Activated CD8-positive, alpha-beta memory T cell treated with anti-CD3 and anti-CD28 coated beads for 24 hours (primary cell): ENCODE data around the gene IGF1R.

ENCODE experiments used
- DNase-seq: peaks from one replicate; pipeline ENCODE4 v3.0.0-alpha.2; 2020

The IGF1R gene

DNA sequence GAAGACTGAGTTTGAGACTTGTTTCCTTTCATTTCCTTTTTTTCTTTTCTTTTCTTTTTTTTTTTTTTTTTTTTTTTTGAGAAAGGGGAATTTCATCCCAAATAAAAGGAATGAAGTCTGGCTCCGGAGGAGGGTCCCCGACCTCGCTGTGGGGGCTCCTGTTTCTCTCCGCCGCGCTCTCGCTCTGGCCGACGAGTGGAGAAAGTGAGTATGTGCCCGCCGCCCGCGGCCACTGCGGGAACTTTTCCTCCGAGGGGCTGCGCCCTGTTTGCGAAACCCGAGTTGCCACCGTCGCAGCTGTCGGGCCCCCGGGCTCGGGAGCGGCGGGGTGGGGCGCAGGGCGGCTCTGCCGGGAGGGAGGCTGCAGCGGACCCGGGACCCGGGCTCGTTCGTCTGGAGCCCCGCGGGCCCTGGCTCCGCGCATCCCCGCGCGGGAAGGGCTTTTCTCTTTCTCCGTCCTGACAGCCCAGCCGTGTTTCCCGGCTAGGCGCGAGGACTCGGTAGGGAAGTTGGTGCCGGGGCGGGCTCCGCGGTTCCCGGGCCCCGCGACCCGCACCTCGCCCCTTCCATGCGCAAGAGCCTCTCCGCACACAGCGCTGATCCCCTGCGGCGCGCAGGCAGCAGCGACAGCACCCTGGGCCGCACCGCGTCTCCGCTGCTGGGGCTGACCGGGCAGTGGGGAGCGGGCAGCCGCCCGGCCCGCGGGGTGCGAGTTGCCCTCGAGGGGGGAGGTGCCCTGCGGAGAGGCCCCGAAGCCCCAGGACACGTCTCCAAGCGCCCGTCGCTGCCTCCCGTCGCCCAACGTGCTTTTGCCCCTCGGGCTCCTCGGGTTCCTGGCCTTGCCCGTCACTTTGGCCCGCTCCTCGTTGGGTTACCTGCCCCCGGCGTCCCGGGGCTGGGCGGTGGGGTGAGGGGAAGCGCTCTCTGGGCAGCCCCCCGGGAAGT, 1.4 kb downstream of the IGF1R start:
- peak; percentile 78 for DNase-seq

DNA sequence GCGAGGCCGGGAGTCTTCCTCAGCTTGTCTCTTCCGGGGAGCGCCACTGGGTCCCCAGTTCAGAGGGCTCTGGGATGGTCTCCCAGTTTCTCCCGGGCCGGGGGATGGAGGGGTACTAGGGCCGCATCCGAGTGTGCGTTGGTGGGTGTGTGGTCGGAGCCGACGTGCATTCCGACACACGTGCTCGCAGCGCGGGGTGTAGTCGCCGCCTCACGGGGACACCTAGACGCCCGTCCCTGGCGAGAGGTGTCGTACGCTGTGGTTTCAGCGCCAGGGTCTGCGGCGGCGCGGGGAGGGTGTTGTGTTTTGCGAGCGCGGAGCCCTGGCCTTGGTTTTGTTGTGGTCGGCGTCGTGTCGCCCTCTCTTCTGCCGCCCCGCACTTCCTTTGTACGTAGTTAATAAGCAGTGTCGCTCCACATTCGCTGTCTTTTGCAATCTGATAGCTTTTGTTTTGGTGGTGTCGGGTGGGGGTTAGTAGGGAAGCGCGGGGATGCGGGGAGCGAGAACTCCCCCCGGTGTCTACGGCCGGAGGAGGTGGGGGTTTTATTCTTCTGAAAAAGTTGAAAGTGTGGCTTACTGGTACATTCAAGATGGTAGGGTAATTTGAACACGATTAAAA, 2.2 kb downstream of the IGF1R start:
- DNase-seq = peak; percentile 75

DNA sequence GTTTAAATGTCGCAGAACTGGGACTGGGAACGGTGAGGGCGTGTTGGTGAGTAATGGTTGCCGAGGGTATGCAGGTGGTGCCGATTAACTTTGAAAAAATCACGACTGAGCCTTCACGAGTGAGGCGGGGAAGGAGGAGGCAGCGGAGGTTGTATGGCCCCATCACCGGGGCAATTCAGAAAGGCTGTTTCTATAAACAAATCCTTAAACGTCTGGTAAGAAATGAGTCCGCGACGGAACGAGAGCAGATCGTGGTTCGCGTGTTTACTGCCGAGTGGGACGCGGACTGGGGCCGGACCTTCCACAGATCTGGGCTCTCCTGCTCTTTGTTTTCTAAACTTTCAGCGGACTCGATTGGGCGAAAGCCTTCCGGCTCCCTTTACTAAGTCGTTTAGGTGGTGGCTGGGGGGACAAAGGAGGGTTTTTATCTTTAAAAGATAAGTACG, 2.7 kb downstream of the IGF1R start:
- peak; percentile 65 for DNase-seq

DNA sequence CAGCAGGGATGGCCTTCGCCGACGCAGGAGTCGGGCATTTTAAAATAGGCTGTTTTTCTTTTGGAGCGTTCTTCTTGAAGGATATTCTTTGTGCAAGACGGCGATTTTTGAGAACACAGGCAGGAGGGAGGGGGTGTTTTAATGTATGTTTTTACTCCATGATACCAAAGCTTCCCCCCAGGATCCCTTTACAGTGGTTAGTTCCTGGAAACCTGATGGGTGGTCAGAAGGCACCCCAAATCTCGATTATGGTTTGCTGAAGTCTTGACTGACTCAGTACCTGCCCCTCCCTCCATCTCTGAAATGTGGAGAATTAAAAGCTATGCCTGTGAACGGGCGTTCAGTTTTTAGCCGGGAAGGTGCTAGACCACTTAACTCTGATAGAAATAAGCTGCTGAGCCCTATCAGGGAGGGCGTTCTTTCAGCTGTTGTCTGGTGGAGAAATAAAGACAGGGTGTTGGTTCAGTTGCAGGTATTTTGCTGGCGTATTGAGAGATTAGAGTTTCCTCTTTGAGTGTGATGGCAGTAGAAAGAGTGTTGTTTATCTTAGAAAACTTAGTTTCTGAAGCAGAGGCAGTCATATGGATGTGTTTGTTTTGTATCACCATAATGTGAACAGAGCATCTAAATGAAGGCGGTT, 3.4 kb downstream of the IGF1R start:
- DNase-seq = no peak

DNA sequence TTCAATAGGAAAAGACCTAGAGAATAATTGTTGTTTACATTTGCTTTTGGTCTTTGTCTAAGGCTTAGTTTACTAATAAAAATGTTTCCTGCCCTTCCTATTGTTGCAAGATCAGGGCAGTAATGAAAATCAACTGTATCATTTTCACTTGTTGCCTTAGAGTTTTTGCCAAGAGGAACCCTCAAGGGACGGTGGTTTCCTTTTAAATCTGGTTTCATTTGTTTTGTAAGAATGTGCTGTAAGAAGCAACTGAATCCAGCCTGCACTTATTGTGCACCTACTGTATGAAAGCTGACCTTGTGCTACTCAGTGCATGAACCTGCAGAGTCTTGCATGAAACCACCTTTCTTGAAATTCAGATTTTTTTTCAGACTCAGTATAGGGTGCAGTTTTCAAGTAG, 5.3 kb downstream of the IGF1R start:
- no peak for DNase-seq

DNA sequence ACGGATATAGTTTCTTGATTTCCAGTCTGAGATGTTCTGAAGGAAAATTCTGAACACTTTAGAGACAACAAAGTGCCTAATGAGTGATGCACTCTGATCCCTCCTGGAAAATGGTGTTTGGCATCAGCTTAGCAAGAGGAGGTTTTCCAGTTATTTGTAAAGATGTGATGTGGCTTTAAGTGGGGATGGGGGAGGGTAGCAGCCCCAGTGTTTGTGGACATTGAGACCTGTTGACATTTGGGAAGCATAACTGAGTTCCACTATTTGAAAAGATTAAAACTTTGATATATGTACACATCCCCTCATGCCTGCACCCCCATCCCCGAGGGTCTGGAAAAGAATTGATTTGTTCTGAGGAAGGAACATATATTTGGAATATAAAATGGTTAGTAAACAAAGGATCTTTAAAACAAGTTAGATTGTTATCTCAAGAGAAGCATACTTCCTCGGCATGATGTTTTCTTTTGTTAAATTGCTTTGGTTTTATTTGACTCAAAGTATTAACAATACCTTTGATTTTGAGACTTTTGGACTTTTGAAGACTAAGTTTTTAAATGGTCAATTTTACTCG, 6.5 kb downstream of the IGF1R start:
- no peak for DNase-seq

DNA sequence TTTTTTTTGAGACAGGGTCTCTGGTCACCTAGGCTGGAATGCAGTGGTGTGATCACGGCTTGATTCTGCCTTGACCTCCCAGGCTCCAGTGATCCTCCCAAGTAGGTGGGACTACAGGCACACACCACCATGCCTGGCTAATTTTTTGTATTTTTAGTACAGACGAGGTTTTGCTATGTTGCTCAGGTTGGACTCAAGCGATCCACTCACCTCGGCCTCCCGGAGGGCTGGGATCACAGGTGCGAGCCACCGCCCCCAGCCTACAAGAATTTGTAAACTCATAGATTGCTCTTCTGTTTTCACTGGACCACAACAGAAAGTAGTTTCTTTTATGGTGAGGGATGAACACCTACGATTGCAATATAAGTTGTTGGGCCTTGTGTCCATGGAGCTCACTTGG, 7.4 kb downstream of the IGF1R start:
- DNase-seq = no peak

DNA sequence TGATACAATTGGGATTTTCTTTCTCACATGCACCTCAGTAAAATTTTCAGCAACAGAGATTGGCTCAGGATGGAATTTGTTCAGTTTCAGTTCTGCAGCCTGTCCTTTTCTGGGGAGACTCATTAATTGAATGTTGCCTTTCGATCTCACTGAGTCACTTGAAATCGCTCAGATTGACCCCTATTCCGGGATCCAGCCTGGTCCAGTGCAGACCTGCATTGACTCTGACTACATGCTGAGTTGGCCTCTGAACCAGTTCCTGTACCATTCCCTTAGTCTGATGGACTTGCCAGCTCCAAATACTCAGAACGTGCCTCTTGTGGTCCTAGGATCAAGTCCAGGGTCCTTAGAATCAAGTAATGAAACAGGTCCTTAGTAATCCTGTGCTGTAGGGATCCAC, 9.4 kb downstream of the IGF1R start:
- DNase-seq = no peak

DNA sequence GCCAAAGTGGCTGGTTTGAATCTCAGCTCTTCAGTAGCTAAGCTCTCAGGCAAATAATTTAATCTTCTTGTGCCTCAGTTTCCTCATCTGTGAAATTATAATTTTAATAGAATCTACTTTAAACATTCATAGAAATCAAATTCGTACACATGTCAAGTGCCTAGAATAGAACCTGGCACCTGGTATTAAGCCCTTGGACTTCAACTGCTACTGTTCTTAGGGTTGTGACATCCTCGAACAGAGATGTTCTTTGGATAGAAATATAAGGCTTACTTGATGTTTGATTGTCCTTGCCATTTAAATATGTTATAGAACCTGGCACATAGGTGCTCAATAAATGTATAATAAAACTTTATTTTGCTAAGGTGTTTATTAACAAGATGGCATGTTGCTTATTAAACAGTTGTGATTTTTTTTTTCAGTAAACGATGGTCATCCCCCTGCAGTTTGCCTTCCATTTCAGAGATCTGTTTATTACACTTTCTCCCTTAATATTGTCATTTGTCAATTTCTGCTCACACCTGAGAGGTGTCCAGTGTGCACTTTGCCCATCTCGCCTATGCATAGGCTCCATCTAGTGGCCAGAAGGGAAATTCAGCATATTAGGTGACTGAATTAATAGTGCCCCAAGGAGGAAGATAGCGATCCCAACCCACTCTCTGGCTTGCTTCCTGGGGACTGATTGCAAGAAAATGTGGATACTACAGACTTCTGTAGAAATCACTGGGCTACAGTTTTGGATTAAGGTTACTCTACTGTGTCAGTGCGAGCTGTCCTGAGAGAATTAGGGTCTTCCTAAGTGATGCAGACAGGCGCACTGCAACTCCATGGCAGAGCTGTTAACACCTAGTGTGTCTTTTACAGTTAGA, 10.7 kb downstream of the IGF1R start:
- DNase-seq = no peak

DNA sequence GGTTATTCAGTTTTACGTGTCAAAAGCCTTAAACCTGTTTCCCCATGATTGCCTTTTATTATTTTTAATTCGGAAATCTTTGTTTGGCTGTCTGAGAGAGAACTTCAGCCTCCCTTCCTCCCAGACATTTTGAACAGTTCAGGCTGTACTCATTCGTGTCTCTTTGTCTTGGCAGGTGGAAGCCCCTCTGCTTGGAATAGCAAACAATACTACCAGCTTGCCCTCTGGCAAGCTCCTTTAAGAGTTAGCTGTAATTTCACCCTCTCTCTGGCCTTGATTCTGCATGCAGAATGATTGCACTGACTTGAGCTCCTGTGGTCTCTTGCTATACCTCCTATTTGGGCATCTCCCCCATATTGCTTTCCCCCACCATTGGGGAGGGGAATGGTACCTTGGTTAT, 11.7 kb downstream of the IGF1R start:
- DNase-seq = no peak

DNA sequence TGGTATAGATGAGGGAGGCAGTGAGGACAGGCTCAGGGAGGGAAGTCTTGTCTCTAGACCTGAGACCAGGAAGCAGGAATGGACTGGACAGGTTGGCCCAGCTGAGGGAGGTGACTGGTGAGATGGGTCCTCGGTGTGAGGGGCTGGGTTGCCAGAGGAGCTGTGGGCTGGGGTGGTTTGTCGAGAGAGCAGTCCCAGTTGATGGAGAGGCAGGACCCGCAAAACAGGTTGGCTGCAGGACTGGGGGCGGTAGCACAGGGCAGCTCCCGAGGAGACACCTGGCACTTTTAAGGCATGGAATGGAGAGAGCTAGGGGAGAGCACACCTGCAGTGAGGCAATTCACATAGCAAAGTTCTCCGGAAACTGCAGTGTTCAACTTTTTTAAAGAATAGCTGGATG, 14.7 kb downstream of the IGF1R start:
- DNase-seq = no peak

DNA sequence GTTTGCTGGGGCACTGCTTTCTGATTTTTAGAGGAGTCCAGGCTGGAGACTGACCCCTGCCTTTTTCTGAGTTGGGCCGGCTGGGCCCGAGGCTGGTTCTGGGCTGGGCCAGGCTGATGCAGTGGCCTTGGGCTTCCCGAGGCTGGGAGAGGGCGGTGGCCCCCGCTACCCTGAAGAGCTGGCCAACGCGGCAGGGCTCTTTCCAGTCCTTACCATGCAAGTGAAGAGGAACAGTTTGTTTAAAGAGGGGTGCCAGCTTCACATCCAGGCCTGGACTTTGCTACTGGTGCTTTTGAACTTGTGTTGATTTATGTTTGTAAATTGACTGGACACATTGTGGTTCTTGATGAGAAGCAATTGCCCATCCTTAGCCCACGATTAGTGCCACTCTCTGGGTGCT, 15.3 kb downstream of the IGF1R start:
- DNase-seq = no peak

DNA sequence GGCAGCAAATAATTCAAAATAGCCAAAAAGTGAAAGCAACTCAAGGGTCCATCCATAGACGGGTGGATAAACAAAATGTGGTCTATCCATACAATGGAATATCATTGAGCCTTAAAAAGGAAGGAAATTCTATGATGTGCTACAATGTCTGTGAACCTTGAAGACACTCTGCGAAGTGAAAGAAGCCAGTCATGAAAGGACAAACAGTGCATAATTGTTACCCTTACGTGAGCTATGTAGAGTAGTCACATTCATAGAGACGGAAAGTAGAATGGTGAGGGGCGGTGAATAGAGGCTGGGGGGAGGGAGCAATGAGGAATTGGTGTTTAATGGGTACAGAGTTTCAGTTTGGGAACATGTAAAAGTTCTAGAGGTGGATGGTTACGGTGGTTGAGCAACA, 18.1 kb downstream of the IGF1R start:
- no peak for DNase-seq

DNA sequence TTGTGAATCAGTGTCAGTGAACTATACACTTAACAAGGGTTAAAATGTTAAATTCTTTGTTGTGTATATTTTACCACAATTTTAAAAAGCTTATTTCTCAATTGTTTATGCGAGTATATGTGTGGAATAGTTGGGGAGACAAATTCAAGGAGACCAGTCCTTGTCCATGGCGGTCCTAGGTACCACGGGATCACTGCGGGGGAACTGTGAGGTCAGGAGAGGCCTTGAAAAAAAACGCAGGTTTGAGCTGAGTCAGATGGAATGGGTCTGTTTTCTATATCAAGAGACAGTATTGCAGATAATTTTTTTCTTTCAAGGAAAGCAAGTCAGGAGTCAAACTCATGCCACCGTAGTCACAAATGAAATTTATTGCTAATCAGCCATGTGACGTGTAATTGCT, 18.5 kb downstream of the IGF1R start:
- DNase-seq = no peak

DNA sequence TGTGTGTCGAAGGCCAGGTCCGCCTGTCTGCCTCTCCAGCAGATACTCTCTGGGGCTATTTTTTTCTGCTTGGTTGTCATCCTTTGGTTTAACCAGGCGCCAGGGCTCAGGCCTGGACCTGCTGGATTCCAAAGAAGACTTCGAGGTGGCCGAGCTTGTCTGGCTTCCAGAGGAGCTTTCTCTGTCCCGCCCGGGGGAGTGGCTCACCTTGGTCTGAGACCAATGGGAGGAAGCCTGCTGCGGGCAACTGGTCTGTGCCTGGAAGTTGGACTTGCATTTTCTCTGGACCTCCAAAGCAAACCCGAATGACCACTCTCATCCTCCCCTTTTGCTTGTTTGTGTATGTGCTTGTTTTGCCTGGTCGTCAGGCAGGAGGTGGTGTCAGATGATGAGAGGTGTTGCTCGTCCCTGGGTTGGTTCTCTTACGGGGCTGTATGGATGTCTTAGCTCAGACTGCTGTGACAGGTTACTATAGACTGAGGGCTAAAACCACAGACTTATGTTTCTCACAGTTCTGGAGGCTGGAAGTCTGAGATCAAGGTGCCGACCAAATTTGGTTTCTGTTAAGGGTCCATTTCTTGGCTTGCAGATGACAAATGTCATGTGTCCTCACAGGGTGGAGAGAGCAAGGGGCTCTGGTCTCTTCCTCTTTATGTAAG, 19.3 kb downstream of the IGF1R start:
- no peak for DNase-seq

DNA sequence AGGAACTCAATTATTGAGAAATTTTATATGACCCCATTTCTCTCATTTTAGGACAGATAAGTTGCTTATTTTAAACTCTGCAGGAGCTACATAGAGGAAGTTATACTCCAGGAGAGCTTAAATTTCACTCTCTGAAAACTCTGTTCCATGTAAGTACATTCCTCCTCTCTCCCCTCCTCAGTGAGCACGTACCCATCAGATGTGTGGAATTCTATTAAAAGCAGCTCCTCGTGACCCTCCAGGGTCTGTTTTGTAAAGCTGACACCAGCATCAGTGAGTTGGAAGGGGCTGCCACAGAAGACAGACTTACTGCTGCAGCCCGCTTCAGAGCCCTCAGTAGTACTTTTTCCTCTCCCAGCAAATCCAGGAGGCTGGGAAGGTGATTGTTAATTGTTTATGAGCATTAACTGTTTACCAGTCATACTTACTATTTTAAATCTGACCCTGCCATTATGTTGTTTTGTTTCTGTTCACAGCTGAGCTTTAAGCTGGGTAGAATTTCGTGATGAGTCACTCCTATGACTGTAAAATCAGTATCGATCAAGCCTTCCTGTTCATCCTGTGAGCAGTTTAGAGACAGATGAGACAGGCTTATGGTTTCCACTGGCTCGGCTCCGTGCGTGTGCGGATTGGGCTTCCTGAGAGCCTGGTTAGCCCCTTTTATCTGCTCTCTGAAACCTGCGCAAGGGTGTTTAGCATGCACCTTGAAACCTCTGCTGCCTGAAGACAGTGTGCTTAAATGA, 20.4 kb downstream of the IGF1R start:
- peak; percentile 65 for DNase-seq

DNA sequence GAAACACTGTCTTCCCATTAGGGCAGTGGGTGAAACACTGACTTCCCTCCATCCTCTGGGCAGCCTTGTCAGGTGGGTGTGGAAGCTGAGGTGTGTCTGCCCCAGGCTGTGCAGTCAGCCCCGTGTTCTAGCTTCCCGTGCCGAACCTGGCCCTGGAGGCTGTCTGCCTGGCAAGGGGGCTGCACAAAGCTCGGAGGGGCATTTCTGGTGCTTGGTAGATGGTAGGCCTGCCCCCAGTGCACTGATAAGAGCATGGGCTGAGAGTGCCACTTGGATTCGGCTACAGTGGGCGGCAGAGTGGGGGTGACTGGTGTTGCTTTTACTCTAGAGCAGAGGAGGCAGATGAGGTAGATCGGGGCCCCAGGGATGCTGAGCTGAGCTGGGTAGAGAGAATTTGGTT, 21.3 kb downstream of the IGF1R start:
- DNase-seq = no peak

DNA sequence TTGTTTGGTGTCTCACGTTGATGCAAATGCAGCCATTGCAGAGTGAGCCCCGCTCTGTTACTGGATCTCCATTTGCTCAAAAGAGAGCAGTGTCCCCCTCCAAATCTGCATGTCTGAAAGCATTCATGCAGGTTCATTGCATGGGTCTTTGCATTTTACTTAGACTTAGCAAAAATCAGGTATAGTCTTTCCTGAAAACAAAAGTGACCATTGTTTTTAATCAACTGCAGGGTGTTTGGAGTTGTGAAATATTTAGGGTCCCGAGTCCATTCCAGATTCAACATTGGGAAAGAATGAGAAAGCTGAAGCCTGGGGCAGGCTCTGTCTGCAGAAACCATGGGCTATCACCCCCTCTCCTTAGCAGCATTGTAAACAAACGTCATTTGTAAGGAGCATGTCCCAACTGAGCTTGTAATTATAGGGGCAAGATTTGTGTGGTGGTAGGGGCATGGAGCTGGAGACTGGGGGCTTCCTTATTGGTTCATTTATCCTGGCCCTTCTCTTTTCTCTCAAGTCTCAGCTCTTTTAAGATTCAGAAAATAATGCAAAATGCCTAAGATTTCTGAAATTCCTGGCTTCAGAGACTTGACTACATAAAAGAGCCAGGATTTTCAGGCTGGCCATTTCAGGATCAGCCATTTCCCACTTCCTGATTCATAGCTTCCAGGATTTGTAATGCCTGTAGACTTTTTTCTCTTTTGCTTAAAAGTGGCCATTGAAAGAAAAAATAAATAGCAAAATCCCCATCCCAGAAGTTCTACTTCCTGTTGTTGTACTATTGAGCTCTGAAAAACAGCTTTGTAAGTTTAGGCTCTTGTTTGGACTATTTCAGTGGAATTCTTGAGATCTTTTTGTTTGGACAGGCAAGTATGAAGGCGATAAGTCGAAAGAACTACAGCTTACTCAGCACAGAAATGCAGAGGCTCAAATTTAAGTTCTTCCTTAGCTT, 23.0 kb downstream of the IGF1R start:
- DNase-seq = no peak

DNA sequence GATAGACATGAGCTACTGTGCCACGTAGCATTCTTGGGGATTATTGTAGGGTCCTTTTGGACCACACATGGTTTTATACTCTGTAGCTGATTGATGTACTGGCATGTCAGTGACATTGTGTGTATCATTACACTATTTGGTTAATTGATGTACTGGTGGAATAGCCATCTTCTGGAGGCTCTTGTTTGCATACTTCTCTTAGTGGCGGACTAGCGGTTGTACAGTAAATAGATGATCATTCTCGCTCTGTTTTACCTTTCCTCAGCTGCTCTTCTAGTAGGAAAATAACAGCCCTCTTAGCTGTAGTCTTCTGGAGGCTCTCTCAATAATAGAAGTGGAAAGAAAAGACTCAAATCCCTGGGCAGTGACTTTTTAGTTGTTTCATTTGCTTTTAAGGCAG, 24.8 kb downstream of the IGF1R start:
- no peak for DNase-seq

DNA sequence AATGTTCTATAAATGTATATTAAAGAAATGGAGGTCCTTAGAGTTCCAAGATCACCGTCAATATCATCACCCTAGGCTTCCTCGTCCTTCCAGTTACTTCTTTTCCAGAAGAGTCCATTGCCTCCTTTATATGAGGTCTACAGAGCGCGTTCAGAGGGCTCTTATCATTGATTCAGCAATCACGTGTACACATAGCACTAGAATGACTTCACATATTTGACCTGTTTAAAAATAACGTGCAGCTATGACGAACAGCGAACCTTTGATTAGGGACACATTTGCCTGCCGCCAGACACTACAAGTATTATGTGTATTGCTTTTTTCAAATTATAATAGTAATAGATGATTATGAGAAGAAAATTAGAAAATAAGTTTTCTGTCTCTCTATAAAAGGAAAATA, 26.0 kb downstream of the IGF1R start:
- DNase-seq = no peak
